Memory B cell (primary cell): Measurements from ENCODE around the gene NEDD1.

Experiments used
- ATAC-seq: fragments of 150-1000 bp; cut with Tn5 transposase; 2 replicates; pipeline ENCODE4 v1.10.0; 2021; ENCODE audit warnings: low read depth, mild to moderate bottlenecking, moderate library complexity
- DNase-seq, 2 donors: peaks; one replicate each; pipeline ENCODE4 v3.0.0; 2022; ENCODE audit warnings: low spot score in 2 of 2
- H3K27ac Mint-ChIP-seq: one replicate; pipeline ENCODE4 v1.8.0; 2022; ENCODE audit warnings: mild to moderate bottlenecking, moderate library complexity, mixed read lengths
- H3K27me3 Mint-ChIP-seq: one replicate; pipeline ENCODE4 v1.8.0; 2022; ENCODE audit warnings: mixed read lengths
- H3K36me3 Mint-ChIP-seq: one replicate; pipeline ENCODE4 v1.8.0; 2022; ENCODE audit warnings: mild to moderate bottlenecking, mixed read lengths
- H3K4me1 Mint-ChIP-seq: one replicate; pipeline ENCODE4 v1.8.0; 2022; ENCODE audit warnings: mixed read lengths
- H3K4me3 Mint-ChIP-seq: one replicate; pipeline ENCODE4 v1.8.0; 2022; ENCODE audit warnings: mild to moderate bottlenecking, moderate library complexity, mixed read lengths
- H3K9me3 Mint-ChIP-seq: one replicate; pipeline ENCODE4 v1.8.0; 2022; ENCODE audit warnings: mixed read lengths

Gene NEDD1

DNA sequence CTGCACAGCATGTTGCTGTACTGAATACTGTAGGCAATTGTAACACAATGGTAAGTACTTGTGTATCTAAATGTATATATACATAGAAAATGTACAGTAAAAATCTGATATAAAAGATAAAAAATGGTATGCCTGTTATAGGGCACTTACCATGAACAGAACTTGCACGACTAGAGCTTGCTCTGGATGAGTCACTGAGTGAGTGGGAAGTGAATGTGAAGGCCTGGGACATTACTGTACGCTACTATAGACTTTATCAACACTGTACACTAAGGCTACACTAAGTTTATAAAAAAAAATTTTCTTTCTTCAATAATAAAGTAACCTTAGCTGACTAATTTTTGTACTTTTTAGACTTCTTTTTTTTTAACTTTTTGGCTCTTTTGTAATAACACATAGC lies 24.2 kb upstream of the NEDD1 start:
- ATAC-seq (no peak), DNase-seq (no peak)
- Mint-ChIP-seq H3K4me3 (no peak overlapping the region), H3K27me3 (peaks cover 8% of the 10 kb centered on the region), H3K27ac (no peak overlapping the region), H3K4me1 (no peaks in the 10 kb centered on the region), H3K9me3 (peaks cover 2% of the 10 kb centered on the region), H3K36me3 (no peaks in the 10 kb centered on the region)

DNA sequence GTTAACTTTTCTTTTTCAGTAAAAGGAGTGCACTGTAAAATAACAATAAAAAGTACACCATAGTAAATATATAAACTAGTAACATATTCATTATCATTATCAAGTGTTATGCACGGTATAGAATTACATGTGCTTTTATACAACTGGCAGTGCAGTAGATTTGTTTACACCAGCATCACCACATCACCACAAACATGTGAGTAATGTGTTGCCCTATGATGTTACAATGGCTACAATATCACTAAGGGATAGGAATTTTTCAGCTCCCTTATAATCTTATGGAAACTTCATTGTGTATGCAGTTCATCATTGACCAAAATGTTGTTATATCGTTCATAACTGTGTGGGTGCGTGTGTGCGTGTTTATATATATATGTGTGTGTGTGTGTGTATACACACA lies 23.5 kb upstream of the NEDD1 start:
- peaks cover 2% of the 10 kb centered on the region for H3K9me3 Mint-ChIP-seq
- H3K27ac Mint-ChIP-seq, result no peak overlapping the region
- H3K36me3 Mint-ChIP-seq, result no peaks in the 10 kb centered on the region
- H3K4me3 Mint-ChIP-seq, result no peak overlapping the region
- peaks cover 6% of the 10 kb centered on the region for H3K27me3 Mint-ChIP-seq
- H3K4me1 Mint-ChIP-seq, result no peaks in the 10 kb centered on the region
- no peak for DNase-seq
- no peak for ATAC-seq

DNA sequence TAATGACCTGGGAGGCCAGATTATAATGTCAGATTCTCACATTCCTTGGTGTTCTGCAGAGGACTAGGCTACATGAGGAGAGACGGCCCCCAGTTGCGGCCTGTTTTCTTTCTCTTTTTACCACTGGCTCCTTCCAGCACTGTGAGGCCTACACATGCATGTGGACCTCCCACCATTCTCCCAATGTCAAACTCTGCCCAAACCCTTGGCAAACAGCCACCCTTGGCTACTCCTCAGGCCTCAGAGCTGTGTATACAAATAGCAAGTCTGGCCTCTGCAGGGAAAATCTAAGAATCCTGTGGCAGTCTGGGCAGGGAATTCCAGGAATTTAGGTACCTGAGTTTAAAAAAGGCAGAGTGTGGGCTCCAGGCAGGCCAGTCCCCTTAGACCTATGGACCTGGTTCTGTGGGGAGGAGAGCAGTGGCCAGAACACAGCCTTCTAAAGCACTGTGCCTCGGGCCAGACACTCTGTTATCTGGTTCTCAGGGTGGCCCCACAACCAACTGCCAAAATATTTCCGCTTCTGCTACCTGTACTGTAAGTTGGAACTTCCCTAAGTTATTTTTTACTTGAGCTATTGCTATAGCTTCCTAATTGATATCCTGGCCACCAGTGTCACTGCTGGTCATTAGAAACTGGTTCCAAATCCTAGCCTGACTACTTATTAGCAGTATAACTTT lies 19.9 kb upstream of the NEDD1 start:
- no peak for DNase-seq
- Mint-ChIP-seq H3K27ac (no peak overlapping the region), H3K4me3 (no peak overlapping the region), H3K9me3 (no peaks in the 10 kb centered on the region), H3K36me3 (no peaks in the 10 kb centered on the region), H3K4me1 (no peaks in the 10 kb centered on the region), H3K27me3 (peaks cover 9% of the 10 kb centered on the region)
- ATAC-seq, result no peak

DNA sequence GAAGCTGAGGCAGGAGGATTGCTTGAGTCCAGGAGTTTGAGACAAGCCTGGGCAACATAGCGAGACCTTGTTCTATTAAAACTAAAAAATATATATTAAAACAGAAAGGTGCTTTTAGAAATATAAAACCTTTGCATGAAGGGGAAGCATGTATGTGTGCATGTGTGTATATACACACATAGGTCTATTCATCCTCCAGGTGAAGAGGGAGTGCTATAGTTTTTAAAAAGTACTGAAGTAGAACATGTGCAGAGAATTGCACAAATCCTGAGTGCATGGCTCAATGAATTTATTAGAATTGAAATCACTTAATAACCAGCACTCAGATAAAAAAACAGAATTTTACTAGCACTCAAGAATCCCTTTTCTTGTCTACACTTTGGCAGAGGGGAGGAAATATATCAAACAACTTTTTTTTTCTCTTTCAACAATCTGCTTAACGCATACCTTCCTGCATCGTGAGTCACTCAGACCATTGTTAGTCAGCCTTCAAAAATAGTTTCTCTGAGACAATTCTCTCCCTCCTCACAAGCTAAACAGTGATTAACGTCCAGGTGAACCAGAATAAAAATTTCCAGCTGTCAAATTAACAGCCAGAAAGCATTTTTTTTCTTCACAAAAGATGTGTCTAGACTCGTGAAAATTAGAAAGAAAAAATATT lies 17.7 kb upstream of the NEDD1 start:
- H3K27me3 Mint-ChIP-seq, result peaks cover 11% of the 10 kb centered on the region

DNA sequence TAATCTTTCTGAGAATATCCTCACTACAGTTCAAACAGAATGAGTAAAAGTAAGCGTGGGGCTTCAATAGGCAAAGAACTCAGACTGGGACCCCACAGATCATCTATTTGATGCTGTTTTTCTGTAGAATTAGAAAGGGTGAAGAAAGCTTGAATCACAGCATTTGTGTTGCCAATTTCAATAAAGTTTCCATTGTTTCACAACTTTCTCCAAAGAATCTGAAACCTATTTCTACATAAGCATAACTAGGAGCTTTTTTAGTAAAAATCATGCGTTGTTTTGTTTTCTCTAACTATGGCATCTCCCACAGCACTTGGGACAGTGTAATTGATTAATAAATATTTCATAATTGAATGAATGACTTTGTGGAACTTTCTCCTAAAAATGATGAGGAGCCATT lies 16.7 kb upstream of the NEDD1 start:
- Mint-ChIP-seq H3K4me1 (no peaks in the 10 kb centered on the region), H3K36me3 (no peaks in the 10 kb centered on the region), H3K27me3 (peaks cover 11% of the 10 kb centered on the region), H3K4me3 (no peak overlapping the region), H3K9me3 (no peaks in the 10 kb centered on the region), H3K27ac (no peak overlapping the region)
- DNase-seq (no peak), ATAC-seq (no peak)

More for the DNA sequence above, 17.7 kb upstream of the NEDD1 start:
- ATAC-seq (no peak), DNase-seq (no peak)
- Mint-ChIP-seq H3K9me3 (no peaks in the 10 kb centered on the region), H3K27ac (no peak overlapping the region), H3K4me3 (no peak overlapping the region), H3K4me1 (no peaks in the 10 kb centered on the region), H3K36me3 (no peaks in the 10 kb centered on the region)

DNA sequence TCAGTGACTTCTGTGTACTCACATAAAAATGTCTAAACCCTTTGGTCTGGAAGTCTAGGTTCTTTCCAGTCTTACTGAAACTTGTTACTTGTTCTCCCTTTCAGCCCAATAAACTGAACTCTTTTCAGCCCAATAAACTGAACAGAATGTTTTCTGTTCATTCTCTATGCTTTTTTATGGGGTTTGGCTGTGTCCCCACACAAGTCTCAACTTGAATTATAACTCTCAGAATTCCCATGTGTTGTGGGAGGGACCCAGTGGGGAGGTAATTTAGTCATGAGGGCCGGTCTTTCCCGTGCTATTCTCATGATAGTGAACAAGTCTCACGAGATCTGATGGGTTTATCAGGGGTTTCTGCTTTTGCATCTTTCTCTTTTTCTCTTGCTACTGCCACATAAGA lies 15.0 kb upstream of the NEDD1 start:
- H3K4me1 Mint-ChIP-seq, result no peaks in the 10 kb centered on the region
- H3K27ac Mint-ChIP-seq, result no peak overlapping the region
- H3K36me3 Mint-ChIP-seq, result no peaks in the 10 kb centered on the region
- no peak overlapping the region for H3K4me3 Mint-ChIP-seq
- H3K9me3 Mint-ChIP-seq, result no peaks in the 10 kb centered on the region
- DNase-seq, result no peak
- peaks cover 8% of the 10 kb centered on the region for H3K27me3 Mint-ChIP-seq
- no peak for ATAC-seq

DNA sequence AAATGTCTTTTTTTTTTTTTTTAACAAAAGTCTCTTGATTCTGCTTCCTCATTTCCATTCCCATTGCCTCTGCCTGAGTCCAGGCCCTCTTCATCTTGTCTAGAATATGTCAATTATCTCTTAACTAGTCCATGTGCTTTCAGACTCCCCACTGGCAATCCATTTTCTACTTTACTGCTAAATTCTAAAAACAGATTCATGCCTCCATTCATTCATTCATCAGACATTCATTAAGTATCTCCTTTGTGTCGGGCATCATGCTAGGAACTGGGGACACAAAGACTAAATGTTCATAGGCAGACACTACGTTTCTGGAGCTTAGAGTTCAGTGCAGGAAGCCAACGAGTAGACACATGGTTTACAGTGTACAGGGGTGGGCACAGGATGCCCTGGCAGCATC lies 9.6 kb upstream of the NEDD1 start:
- Mint-ChIP-seq H3K36me3 (no peaks in the 10 kb centered on the region), H3K27ac (no peak overlapping the region), H3K4me3 (no peak overlapping the region), H3K9me3 (no peaks in the 10 kb centered on the region), H3K4me1 (no peaks in the 10 kb centered on the region), H3K27me3 (peaks cover under 1% of the 10 kb centered on the region)
- ATAC-seq, result no peak
- DNase-seq, result no peak

DNA sequence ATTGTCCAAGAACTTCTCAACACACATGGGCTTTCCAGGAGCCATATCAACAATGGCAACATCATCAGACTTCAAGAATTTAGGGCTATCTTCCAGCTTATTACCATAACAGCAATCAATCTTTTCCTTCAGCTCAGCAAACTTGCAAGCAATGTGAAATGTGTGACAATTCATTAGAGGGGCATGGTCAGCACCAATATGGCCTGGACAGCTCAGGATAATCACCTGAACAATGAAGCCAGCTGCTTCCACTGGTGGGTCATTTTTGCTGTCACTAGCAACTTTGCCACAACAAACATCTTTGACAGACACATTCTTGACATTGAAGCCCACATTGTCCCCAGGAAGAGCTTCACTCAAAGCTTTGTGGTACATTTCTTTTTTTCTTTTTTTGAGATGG lies 5.9 kb upstream of the NEDD1 start:
- Mint-ChIP-seq H3K27me3 (no peaks in the 10 kb centered on the region), H3K4me3 (no peak overlapping the region), H3K4me1 (peaks cover 2% of the 10 kb centered on the region), H3K36me3 (no peaks in the 10 kb centered on the region), H3K27ac (no peak overlapping the region), H3K9me3 (no peaks in the 10 kb centered on the region)
- DNase-seq, result no peak
- ATAC-seq, result no peak

DNA sequence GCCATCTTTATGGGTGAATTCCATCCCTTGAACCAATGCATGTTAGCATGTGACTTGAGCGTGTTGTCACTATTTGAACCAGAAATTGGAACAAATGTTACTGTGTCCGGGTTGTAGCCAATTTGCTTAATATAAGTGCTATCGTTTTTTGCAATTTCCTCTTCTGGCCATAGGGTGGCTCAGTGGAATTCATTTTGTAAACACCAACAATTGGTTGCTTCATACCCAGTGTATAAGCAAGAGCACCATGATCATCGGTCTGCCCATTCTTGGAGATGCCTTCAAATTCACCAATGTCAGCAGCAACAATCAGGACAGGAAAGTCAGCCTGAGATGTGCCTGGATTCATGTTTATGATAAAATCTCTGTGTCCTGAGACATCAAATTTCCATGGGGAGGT lies 5.0 kb upstream of the NEDD1 start:
- ATAC-seq (peak; percentile 11), DNase-seq (no peak)
- Mint-ChIP-seq H3K4me3 (no peak overlapping the region), H3K27me3 (no peaks in the 10 kb centered on the region), H3K27ac (no peak overlapping the region), H3K4me1 (peaks cover 7% of the 10 kb centered on the region), H3K9me3 (no peaks in the 10 kb centered on the region), H3K36me3 (no peaks in the 10 kb centered on the region)

DNA sequence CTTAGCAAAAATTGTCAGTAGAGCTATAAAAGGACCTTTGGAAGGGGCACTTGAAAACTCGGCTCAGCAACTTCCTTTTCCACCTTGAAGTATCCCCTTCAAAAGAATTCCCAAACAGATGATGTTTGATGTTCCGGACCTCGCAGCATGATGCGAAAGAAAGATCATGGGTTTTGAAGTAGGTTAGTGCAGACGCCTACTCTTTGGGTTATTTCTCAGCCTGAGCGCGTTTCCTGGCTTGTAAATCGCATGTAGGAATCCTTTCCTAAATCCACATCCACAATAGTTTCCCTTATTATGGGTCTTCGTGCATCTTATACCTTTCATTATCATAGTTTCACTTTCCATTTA lies 584 bp upstream of the NEDD1 start:
- H3K4me3 Mint-ChIP-seq, result peak overlapping the region; percentile 93
- no peaks in the 10 kb centered on the region for H3K9me3 Mint-ChIP-seq
- DNase-seq, result no peak
- peak overlapping the region; percentile 96 for H3K27ac Mint-ChIP-seq
- no peaks in the 10 kb centered on the region for H3K27me3 Mint-ChIP-seq
- ATAC-seq, result no peak
- peaks cover 4% of the 10 kb centered on the region for H3K36me3 Mint-ChIP-seq
- H3K4me1 Mint-ChIP-seq, result peaks cover 30% of the 10 kb centered on the region

DNA sequence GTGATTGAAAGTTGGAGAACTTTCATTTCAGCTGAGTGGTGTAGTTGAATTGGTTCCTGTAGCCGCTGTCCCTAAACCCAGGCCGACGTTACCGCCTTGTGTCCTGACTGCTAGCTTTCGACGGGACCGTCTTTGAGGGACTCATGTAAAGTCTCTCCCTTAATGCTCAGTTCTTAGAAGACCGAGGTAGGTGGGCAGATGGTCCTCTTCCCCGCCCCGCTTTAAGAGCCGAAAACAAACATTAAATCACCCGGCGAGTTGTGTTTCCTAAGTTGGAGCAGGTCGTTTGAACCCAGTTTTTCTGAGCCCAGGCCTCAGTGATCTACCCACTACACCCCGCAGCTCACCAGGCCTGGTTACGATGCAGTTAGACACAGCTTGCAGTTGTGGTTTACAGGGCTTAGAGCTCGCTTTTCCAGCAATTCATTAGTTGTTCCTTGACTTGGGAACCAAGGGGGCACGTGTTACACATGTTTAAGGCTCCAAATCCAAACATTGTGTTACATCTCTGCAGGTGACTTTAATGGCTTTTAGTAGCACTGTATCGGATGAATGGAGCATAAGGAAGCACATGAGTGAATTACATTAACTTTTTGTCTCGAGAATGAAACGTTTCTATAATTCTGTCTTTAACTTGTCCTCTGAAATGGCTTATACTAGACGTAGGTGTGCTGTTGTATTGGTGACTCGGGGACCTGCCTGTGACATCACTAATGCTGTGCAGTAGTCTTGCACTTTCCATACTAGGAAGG lies 790 bp downstream of the NEDD1 start:
- ATAC-seq (peak; percentile 20), DNase-seq (peak in 1 of 2 donors; percentile 5)
- Mint-ChIP-seq H3K4me3 (peak overlapping the region; percentile 93), H3K27ac (peak overlapping the region; percentile 96), H3K4me1 (peaks cover 32% of the 10 kb centered on the region), H3K27me3 (no peaks in the 10 kb centered on the region), H3K9me3 (no peaks in the 10 kb centered on the region), H3K36me3 (peaks cover 4% of the 10 kb centered on the region)

DNA sequence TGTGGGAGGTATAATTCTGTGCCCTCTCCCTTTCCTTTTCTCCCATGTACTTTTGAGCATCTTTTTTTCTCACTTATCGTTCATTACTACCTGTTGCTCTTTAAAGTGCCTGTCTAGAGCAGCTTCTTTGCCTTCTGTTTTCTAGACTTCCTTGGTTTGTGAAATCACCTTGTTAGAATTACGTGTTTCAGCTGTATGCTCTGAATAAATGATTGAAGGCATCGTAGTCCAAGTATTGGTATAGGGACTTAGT lies 1.3 kb downstream of the NEDD1 start:
- peak overlapping the region; percentile 93 for H3K4me3 Mint-ChIP-seq
- no peak for DNase-seq
- H3K4me1 Mint-ChIP-seq, result peaks cover 32% of the 10 kb centered on the region
- ATAC-seq, result no peak
- H3K27ac Mint-ChIP-seq, result peak overlapping the region; percentile 96
- H3K36me3 Mint-ChIP-seq, result peaks cover 4% of the 10 kb centered on the region
- H3K9me3 Mint-ChIP-seq, result no peaks in the 10 kb centered on the region
- no peaks in the 10 kb centered on the region for H3K27me3 Mint-ChIP-seq

DNA sequence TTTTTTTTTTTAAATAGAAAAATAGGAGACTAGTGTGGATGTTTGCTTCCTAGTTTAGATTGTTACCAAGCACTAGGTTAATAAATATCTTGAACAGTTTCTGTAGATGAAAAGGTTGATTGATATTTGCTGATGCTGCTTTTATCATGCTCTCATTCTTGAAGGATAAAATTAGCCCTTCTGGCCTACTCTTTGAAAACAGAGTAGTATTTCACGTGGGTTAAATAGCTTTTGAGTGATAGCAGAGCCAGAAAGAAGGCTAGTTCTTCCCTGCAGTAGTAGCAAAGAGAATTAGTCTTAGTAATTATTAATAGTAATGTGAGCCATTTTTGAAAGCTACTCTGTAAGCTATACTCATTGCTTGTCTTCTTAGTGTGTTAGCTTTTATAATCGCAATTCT lies 5.2 kb downstream of the NEDD1 start:
- Mint-ChIP-seq H3K27me3 (no peaks in the 10 kb centered on the region), H3K9me3 (peaks cover 2% of the 10 kb centered on the region), H3K4me3 (no peak overlapping the region), H3K36me3 (peaks cover 14% of the 10 kb centered on the region), H3K4me1 (peaks cover 32% of the 10 kb centered on the region), H3K27ac (no peak overlapping the region)
- ATAC-seq, result no peak
- DNase-seq, result no peak

DNA sequence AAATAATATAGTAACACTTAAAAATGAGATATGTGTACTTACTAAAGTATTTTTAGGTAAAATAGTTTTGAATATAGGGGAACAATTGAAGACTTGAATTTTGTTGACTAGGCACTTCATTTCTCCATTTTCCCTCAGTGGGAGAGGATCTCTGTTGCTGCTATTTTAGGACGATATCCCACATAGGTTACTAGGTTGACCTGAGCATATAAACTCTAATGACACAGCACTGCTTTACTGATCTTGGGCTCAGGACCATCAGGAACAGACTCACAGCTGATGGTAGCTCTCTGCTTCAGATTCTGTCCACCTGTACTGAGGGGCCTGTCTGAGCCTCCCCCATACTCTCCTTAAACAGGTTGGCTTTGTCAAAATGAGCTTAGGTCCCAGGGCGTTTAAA lies 5.9 kb downstream of the NEDD1 start:
- Mint-ChIP-seq H3K27me3 (no peaks in the 10 kb centered on the region), H3K36me3 (peaks cover 14% of the 10 kb centered on the region), H3K9me3 (peaks cover 2% of the 10 kb centered on the region), H3K4me3 (no peak overlapping the region), H3K27ac (no peak overlapping the region), H3K4me1 (peaks cover 29% of the 10 kb centered on the region)
- DNase-seq, result no peak
- ATAC-seq, result no peak
